KOPT-K1 (cell line): ENCODE measurements around the gene ELFN2.
"Not testable (repeated sequence)": the region's sequence is repeated elsewhere in the genome, so short reads cannot be mapped to it uniquely, and the experiment has no call there.

Experiments used
- H3K27ac ChIP-seq: fragments of 200-600 bp; sonication (generic); 2 replicates; pipeline ENCODE4 v1.5.1; 2016; ENCODE audit warnings: antibody characterized with exemption, mild to moderate bottlenecking, low read depth, low read length; ENCODE audit not compliant: poor library complexity, severe bottlenecking
- H3K36me3 ChIP-seq: fragments of 200-600 bp; sonication (generic); 2 replicates; pipeline ENCODE4 v1.5.1; 2017; ENCODE audit warnings: antibody characterized with exemption, mild to moderate bottlenecking, low read length, moderate library complexity; ENCODE audit not compliant: insufficient read depth
- H3K9me3 ChIP-seq: fragments of 200-600 bp; sonication (generic); 2 replicates; pipeline ENCODE4 v1.5.1; 2017; ENCODE audit warnings: antibody characterized with exemption, low read length, mild to moderate bottlenecking; ENCODE audit not compliant: insufficient read depth, poor library complexity, severe bottlenecking

ELFN2 gene

GRCh38 chr22:37427135-37427710 lies at the start of gene ELFN2:
Gene ELFN2, minus strand, starts transcription at chr22:37427479. Its CDS starts 51,945 bp downstream, at chr22:37375534.
- Histone ChIP-seq H3K27ac (no peak within 1 kb of the TSS), H3K36me3 (no peaks in the 10 kb centered on the region), H3K9me3 (peaks cover under 1% of the 10 kb centered on the region)

DNA sequence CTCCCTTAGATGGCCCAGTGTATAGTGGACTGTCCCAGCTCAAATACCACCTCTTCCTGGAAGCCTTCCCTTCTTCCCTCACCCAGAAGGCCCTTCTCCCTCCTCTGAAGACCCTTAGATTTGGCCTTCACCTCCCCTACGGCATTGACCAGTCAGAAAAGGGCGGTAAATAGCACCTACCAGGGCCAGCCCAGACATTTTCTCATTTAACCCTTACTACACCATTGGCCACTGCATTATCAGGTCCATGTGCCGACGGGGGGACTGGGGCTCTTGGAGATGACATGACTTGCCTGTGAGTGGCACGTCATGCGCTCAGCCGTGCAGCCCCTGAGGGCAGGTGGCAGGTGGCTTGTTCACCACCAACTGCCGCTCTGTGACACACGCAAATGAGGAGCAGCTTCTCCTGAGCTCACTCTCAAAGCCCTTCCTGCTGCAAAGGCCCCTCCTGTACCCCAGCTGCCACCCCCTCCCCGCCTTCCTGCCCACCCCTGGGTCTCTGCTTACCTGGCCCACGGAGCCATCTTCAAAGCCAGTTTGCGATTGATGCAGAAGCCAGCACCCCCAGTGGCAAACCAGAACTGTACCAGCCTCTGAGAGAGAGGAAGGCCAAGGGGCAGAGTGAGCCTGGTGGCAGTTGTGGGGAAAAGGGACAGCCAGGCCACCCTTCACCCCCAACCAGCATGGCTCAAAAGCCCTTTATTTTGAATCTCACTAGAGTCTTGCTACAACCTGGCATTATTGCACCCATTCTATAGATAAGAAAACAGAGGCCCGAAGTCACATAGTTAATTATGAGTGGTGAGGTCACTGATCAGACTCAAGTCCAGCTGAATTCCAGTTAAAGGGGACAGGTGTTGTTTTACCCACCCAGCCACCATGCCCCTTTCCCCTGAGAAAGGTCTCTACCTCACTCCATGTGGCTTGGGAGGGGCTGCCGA lies 49.4 kb upstream of the ELFN2 start:
- H3K27ac ChIP-seq = peak overlapping the region; percentile 63
- peaks cover 69% of the 10 kb centered on the region for H3K36me3 ChIP-seq
- H3K9me3 ChIP-seq = no peaks in the 10 kb centered on the region

- Histone ChIP-seq H3K27ac (no peak overlapping the region), H3K36me3 (peaks cover 74% of the 10 kb centered on the region), H3K9me3 (no peaks in the 10 kb centered on the region)
Measured at GRCh38 chr22:37474447-37475090, 47.3 kb upstream of the ELFN2 start.

DNA sequence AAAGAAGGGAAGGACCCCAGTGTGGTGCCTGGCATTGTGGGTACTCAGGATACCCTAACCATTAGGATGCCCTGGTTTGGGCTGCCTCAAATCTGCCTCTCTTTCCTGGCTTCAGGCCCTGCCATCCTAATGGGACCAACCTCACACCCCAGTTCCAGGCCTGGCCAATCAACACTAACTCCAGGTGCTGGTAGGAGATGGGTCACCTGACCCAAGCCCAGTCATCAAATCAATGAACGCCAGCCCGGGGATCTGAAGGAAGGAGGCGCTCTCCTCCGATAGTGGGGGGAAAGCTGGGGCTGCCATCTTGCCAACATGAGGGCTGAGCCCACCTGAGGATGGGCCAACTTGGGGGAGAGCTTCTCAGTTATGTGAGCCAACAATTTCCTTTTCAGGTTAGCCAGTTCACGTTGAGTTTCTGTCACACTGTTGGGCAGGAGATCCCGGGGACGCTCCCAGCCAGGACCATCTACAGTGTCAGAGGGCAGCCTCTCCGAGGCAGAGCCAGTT lies 46.2 kb upstream of the ELFN2 start:
- no peaks in the 10 kb centered on the region for H3K9me3 ChIP-seq
- no peak overlapping the region for H3K27ac ChIP-seq
- peaks cover 70% of the 10 kb centered on the region for H3K36me3 ChIP-seq

DNA sequence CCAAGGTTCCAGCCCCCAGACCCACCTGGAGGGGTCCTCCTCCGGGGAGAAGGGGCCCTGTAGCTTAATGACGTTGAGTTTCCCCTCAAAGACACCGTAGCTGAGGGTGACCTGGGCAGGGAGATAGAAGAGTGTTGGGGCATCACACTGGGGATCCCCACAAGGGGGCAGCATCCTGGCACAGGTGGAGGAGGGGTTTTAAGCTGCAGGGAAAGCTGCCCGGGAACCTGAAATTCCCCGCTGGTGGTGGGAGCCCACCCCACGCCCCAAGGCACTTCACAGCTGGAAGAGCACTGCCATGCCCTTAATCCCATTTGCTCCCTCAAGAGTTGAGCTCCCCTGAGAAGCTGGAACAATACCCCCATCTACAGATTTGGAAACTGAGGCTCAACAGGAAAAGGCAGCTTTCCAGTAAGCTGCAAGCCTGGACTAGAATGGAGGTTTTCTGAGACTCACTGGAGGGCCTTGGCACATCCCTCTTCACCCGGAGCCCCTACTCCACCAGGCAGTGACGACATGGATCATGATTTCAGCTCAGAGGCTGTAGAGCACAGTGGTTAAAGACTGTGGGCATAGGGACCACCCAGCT lies 45.2 kb upstream of the ELFN2 start:
- H3K27ac ChIP-seq = no peak overlapping the region
- H3K9me3 ChIP-seq = no peaks in the 10 kb centered on the region
- peaks cover 63% of the 10 kb centered on the region for H3K36me3 ChIP-seq

DNA sequence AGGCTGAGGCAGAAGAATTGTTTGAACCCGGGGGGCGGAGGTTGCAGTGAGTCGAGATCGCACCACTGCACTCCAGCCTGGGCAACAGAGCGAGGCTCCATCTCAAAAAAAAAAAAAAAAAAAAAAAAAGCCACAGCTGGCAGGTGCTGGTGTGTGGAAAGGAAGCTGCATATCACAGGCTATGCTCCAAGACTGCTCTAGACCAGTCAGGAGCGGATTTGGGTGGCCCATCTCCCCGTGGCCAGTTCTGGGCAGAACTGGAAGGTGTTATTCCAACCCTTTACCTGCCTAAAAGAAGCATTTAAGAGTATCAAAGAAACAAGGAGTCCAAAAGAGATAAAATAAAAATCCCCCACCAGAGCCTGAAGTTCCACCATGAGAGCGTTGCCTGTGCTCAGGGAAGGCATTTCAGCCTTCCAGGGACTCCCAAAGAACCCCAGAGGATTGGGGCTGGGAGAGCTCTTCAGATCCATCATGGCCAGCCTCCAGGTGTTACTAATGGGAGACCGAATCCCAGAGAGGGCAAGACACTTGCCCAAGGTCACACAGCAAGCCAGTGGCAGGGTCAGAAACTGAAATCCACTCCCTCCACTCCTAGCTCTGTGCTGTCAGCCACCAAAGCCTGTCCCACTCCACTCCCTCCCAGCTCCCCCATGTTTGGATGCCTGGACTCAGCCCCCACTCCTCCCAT lies 44.6 kb upstream of the ELFN2 start:
- peaks cover 64% of the 10 kb centered on the region; the same call in 1 of the 2 replicates for H3K36me3 ChIP-seq
- H3K27ac ChIP-seq = no peak overlapping the region
- H3K9me3 ChIP-seq = no peaks in the 10 kb centered on the region

DNA sequence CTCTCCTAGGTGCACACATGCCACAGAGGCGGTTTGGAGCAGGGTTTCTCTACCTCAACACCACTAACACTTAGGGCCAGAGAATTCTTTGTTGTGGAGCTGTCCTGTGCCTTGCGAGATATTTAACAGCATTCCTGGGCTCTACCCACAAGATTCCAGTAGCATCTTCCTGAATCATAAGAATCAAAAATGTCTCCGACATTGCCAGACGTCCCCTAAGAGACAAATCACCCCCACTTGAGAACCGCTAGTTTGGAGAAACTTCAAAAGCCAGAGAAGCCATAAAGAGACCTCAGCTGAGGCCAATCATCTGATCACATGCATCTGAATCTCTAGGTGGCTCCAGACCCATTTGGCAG lies 42.8 kb upstream of the ELFN2 start:
- H3K9me3 ChIP-seq = no peaks in the 10 kb centered on the region
- H3K36me3 ChIP-seq = peaks cover 62% of the 10 kb centered on the region; the same call in 1 of the 2 replicates
- H3K27ac ChIP-seq = no peak overlapping the region

GRCh38 chr22:37469416-37470086 lies 42.3 kb upstream of the ELFN2 start:
- H3K36me3 ChIP-seq = peaks cover 57% of the 10 kb centered on the region; the same call in 1 of the 2 replicates
- no peaks in the 10 kb centered on the region for H3K9me3 ChIP-seq
- no peak overlapping the region for H3K27ac ChIP-seq

DNA sequence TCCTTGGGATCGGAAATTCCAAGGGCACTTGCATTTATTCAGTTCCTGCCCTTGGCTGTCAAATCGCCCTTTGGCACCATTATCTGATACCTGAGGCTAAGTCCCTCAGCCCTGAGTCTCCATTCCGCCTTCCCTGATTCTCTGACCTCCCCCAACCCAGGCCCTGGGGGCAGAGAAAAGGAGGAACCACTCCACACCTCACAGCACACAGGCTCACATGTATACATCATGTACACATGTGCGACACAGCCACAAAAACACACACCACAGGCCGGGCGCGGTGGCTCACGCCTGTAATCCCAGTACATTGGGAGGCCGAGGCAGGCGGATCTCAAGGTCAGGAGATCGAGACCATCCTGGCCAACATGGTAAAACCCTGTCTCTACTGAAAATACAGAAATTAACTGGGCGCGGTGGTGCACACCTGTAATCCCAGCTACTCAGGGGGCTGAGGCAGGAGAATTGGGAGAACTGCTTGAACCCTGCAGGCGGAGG lies 41.0 kb upstream of the ELFN2 start:
- H3K9me3 ChIP-seq, H3K27ac ChIP-seq: not testable (repeated sequence)
- H3K36me3 ChIP-seq = peaks cover 47% of the 10 kb centered on the region; the same call in 1 of the 2 replicates

DNA sequence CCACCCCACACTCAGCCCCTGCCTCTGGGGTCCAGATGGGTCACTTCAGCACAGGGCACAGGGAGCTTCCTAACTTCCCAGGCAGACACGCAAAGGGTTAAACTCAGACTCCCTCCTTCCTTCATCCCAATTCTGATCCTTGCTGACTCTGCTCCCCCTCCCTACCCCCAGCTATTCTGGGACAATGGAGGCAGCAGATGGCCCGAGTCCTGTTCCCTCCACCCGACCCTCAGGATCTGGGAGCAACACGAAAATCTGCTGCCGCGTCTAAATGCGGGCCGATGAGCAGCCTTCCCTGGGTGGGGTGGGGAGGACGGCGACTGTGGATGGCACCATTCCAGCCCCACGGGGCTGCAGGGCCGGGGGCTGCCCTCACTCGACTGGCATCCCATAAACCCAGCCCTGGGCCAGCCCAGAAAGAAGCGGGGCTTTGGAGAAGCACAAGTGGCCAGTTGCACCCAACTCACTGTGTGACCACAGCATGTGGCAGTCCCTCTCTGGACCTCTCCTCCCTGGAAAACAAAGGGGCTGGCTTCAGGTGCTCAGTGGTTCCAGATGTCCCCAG lies 40.2 kb upstream of the ELFN2 start:
- Histone ChIP-seq H3K9me3 (no peaks in the 10 kb centered on the region), H3K27ac (no peak overlapping the region), H3K36me3 (peaks cover 44% of the 10 kb centered on the region; the same call in 1 of the 2 replicates)

DNA sequence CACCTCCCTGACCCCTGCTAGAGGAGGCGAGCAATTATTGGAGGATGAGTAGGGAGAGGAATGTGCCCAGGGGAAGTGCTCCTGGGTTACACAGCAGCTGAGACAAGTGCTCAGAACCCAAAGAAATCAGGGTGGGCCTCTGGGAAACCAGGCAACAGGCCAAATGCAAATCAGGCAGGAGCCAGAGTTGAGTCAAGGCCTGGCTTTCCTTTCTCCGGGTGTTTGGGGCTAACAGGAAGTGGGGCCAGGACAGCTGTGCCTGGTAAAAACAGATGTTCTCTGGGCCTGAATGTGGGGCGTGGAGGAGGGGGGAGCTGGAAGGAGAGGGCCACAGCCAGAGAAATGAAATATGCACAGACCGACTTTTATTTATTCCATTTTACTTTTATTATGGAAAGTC lies 36.9 kb upstream of the ELFN2 start:
- Histone ChIP-seq H3K36me3 (peaks cover 27% of the 10 kb centered on the region; the same call in 1 of the 2 replicates), H3K27ac (no peak overlapping the region), H3K9me3 (no peaks in the 10 kb centered on the region)

GRCh38 chr22:37462983-37463382 lies 35.7 kb upstream of the ELFN2 start:
- peaks cover 22% of the 10 kb centered on the region; the same call in 1 of the 2 replicates for H3K36me3 ChIP-seq
- no peak overlapping the region for H3K27ac ChIP-seq
- no peaks in the 10 kb centered on the region for H3K9me3 ChIP-seq

- Histone ChIP-seq H3K36me3 (peaks cover 19% of the 10 kb centered on the region; the same call in 1 of the 2 replicates), H3K9me3 (no peaks in the 10 kb centered on the region), H3K27ac (no peak overlapping the region)
Measured at GRCh38 chr22:37462436-37462835, 35.2 kb upstream of the ELFN2 start.
